Measurements from ENCODE around the gene ACOX3. TPM values are rescaled to one million over a fixed set of nuclear protein-coding genes. Genes with fewer than 3 reads are reported as not detected.

ACOX3 gene
- total and polyA plus RNA-seq, 4 donors = 11.4 to 24.6 (median 13.6) TPM

DNA sequence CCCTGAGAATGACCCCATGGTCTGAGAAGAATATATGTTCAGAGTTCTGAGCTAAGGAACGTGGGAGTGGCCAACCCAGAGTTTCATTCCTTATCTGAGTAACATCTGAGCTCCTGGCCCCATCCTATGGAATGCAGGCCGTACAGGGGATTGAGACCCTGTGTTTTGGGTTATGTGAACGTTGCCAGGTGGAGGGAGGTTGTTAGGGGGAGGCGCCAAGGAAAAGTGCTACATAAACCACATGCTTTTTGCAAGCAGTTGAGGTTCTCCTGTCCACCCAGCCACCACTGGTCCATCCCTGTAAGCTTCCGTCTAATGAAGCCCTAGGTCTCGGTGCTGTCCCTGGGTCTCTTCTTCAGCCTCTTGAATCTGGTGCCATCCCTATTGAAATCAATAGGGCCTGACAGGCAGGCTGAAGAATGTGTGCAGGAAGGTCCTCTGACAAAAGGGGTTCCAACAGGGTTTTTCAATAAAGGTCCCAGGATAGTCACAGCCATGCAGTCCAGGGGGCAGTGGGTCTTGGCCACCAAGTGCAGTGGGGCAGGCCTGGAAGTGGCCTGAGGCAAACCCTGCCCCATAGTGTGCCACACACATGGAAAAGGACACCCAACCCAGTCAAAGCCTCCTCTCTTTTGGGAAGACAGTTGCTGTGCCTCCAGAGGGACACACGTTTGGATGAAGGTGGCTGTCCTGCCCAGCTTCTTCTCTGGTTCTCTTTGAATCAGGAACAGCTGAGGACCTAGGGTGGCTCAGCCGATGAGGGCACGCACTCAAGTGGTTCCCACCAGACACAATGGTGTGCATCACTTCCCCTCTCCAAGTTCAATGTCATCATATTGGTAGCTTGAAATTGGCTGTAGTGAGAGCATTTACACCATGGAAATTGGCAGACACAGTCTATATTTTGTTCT lies 117.5 kb downstream of the ACOX3 start:
- WGBS = 79% methylated on average over 9 of the region's 9 CpGs
- H3K9me3 ChIP-seq (ENCODE audit: control insufficient read depth in 4 of 4, low read length in 3 of 4) = peaks cover 0 to 5% (median 0%) of the 10 kb centered on the region in 4 donors
- no peak overlapping the region for H3K9ac ChIP-seq (ENCODE audit: low read depth in 1 of 2, low read length in 2 of 2)
- H3K4me1 ChIP-seq (ENCODE audit: control insufficient read depth in 4 of 4, insufficient read depth in 4 of 4, low read length in 3 of 4) = no peaks in the 10 kb centered on the region
- TF ChIP-seq, protein P1, sequence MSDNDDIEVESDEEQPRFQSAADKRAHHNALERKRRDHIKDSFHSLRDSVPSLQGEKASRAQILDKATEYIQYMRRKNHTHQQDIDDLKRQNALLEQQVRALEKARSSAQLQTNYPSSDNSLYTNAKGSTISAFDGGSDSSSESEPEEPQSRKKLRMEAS (IDR thresholded peaks at IDR 0.05) = no peak
- no peak for TF ChIP-seq HNF4G (IDR thresholded peaks at IDR 0.05)
- H3K27ac ChIP-seq (ENCODE audit: low read depth in 1 of 2, low read length in 2 of 2) = no peak overlapping the region
- no peaks in the 10 kb centered on the region for H3K27me3 ChIP-seq (ENCODE audit: control insufficient read depth in 4 of 4, insufficient read depth in 4 of 4, low read length in 3 of 4)
- H3K36me3 ChIP-seq (ENCODE audit: control insufficient read depth in 4 of 4, insufficient read depth in 3 of 4, low read depth in 1 of 4, low read length in 3 of 4) = no peaks in the 10 kb centered on the region
- DNase-seq (ENCODE audit: low spot score) = peak; percentile 16
- no peak overlapping the region for H3K4me3 ChIP-seq (ENCODE audit: low read depth in 1 of 3, low read length in 3 of 3)

- Histone ChIP-seq H3K36me3 (ENCODE audit: control insufficient read depth in 4 of 4, insufficient read depth in 3 of 4, low read depth in 1 of 4, low read length in 3 of 4) (no peaks in the 10 kb centered on the region), H3K4me1 (ENCODE audit: control insufficient read depth in 4 of 4, insufficient read depth in 4 of 4, low read length in 3 of 4) (no peaks in the 10 kb centered on the region), H3K27ac (ENCODE audit: low read depth in 1 of 2, low read length in 2 of 2) (no peak overlapping the region), H3K9ac (ENCODE audit: low read depth in 1 of 2, low read length in 2 of 2) (no peak overlapping the region), H3K27me3 (ENCODE audit: control insufficient read depth in 4 of 4, insufficient read depth in 4 of 4, low read length in 3 of 4) (no peaks in the 10 kb centered on the region), H3K9me3 (ENCODE audit: control insufficient read depth in 4 of 4, low read length in 3 of 4) (peaks cover 0 to 5% (median 0%) of the 10 kb centered on the region in 4 donors), H3K4me3 (ENCODE audit: low read depth in 1 of 3, low read length in 3 of 3) (no peak overlapping the region)
- WGBS = 72% methylated on average over 5 of the region's 5 CpGs
- no peak for DNase-seq (ENCODE audit: low spot score)
- no peak for TF ChIP-seq ATF3 (IDR thresholded peaks at IDR 0.05)
- TF ChIP-seq EGR1 (IDR thresholded peaks at IDR 0.05; ENCODE audit: low read depth in 2 of 2) = no peak
- TF ChIP-seq HNF4A (conservative IDR thresholded peaks at IDR 0.05) = no peak
- TF ChIP-seq, protein P2, sequence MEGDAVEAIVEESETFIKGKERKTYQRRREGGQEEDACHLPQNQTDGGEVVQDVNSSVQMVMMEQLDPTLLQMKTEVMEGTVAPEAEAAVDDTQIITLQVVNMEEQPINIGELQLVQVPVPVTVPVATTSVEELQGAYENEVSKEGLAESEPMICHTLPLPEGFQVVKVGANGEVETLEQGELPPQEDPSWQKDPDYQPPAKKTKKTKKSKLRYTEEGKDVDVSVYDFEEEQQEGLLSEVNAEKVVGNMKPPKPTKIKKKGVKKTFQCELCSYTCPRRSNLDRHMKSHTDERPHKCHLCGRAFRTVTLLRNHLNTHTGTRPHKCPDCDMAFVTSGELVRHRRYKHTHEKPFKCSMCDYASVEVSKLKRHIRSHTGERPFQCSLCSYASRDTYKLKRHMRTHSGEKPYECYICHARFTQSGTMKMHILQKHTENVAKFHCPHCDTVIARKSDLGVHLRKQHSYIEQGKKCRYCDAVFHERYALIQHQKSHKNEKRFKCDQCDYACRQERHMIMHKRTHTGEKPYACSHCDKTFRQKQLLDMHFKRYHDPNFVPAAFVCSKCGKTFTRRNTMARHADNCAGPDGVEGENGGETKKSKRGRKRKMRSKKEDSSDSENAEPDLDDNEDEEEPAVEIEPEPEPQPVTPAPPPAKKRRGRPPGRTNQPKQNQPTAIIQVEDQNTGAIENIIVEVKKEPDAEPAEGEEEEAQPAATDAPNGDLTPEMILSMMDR (IDR thresholded peaks at IDR 0.05; ENCODE audit: low read depth, low read length, missing input control) = no peak
- TF ChIP-seq RXRA (IDR thresholded peaks at IDR 0.05) = no peak
- TF ChIP-seq YY1 (IDR thresholded peaks at IDR 0.05) = no peak
- no peak for TF ChIP-seq JUND (IDR thresholded peaks at IDR 0.05)
Observed at GRCh38 chr4:8321771-8322170, 118.8 kb downstream of the ACOX3 start.

- Histone ChIP-seq H3K36me3 (ENCODE audit: control insufficient read depth in 4 of 4, insufficient read depth in 3 of 4, low read depth in 1 of 4, low read length in 3 of 4) (no peaks in the 10 kb centered on the region), H3K4me3 (ENCODE audit: low read depth in 1 of 3, low read length in 3 of 3) (no peak overlapping the region), H3K9ac (ENCODE audit: low read depth in 1 of 2, low read length in 2 of 2) (no peak overlapping the region), H3K4me1 (ENCODE audit: control insufficient read depth in 4 of 4, insufficient read depth in 4 of 4, low read length in 3 of 4) (no peaks in the 10 kb centered on the region), H3K9me3 (ENCODE audit: control insufficient read depth in 4 of 4, low read length in 3 of 4) (peaks cover 0 to 5% (median 0%) of the 10 kb centered on the region in 4 donors), H3K27ac (ENCODE audit: low read depth in 1 of 2, low read length in 2 of 2) (no peak overlapping the region), H3K27me3 (ENCODE audit: control insufficient read depth in 4 of 4, insufficient read depth in 4 of 4, low read length in 3 of 4) (no peaks in the 10 kb centered on the region)
- peak; percentile 19 for DNase-seq (ENCODE audit: low spot score)
- WGBS = 91% methylated on average over 2 of the region's 2 CpGs
- TF ChIP-seq JUND (IDR thresholded peaks at IDR 0.05) (no peak), RAD21 (IDR thresholded peaks at IDR 0.05) (no peak), FOXA2 (IDR thresholded peaks at IDR 0.05) (no peak), ZBTB33 (IDR thresholded peaks at IDR 0.05) (no peak), HNF4A (conservative IDR thresholded peaks at IDR 0.05) (no peak), FOXA1 (IDR thresholded peaks at IDR 0.05) (no peak), HNF4G (IDR thresholded peaks at IDR 0.05) (no peak), EGR1 (IDR thresholded peaks at IDR 0.05; ENCODE audit: low read depth in 2 of 2) (no peak)
Observed at GRCh38 chr4:8321220-8321619, 119.3 kb downstream of the ACOX3 start.

Data from liver (tissue), 9 donors.